Hindlimb muscle (tissue), 1 donor: ENCODE measurements around the gene CLCN3. TPM values are rescaled to one million over a fixed set of nuclear protein-coding genes. Genes with fewer than 3 reads are reported as not detected.
"Not testable (repeated sequence)": the region's sequence is repeated elsewhere in the genome, so short reads cannot be mapped to it uniquely, and the experiment has no call there.

Source experiments
- DNase-seq: peaks from one replicate; pipeline ENCODE4 v3.0.0-alpha.2; 2013
- polyA plus RNA-seq: library from polyadenylated mRNA; unstranded; fragments of 120-200 nt; gene quantifications from one replicate; pipeline ENCODE4 v1.2.1, GENCODE V29; 2013; ENCODE audit not compliant: insufficient read length

The CLCN3 gene
- polyA plus RNA-seq, 1 donor: 25.7 TPM

- DNase-seq: no peak
Observed at GRCh38 chr4:169618286-169618685, 2.1 kb upstream of the CLCN3 start.

DNA sequence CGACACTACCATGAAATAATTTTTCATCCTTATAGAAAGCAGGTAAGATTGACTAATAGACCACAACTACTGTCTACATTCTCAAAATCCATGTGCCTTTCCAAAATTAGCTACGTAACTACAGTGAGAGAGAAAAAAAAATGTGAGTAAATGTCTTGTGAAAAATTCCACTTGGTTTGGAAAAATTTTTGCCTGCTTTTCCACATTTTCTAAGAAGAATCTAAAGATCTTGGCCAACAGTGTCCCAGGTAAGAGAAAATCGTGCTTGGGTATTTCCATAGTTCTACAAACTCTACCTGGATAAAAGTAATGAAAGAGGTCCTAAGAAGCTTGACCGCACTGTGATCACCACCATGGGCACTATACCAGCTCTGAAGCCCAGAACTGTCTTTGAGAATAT is 1.4 kb upstream of the CLCN3 start:
- no peak for DNase-seq

DNA sequence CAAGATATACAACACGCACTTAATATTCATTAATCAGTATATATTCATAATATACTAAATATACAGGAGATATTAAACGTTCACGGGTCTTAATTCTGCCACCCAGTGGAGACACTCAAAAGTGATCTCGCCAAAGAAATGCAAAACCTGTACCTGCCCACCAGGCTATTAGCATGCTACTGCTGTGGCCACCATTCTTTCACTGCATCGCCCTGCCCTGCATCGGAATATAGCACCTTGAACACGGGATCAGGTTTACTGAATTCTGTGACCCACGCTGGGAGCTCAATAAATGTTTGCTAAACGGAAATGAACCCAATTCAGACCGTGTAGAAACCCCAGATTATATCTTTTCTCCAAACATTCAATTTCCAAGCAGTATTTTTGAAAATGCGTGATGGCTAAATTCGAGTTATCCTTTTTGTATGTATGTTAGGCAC is 840 bp upstream of the CLCN3 start:
- peak; percentile 50 for DNase-seq

GRCh38 chr4:169620880-169621248 is 486 bp downstream of the CLCN3 start:
- no peak for DNase-seq

GRCh38 chr4:169621731-169622492 is 1.5 kb downstream of the CLCN3 start:
- no peak for DNase-seq

- no peak for DNase-seq
Observed at GRCh38 chr4:169622566-169622965, 2.2 kb downstream of the CLCN3 start.

- DNase-seq: not testable (repeated sequence)
Observed at GRCh38 chr4:169624012-169624411, 3.6 kb downstream of the CLCN3 start.

- DNase-seq: no peak
Observed at GRCh38 chr4:169625886-169626285, 5.5 kb downstream of the CLCN3 start.

DNA sequence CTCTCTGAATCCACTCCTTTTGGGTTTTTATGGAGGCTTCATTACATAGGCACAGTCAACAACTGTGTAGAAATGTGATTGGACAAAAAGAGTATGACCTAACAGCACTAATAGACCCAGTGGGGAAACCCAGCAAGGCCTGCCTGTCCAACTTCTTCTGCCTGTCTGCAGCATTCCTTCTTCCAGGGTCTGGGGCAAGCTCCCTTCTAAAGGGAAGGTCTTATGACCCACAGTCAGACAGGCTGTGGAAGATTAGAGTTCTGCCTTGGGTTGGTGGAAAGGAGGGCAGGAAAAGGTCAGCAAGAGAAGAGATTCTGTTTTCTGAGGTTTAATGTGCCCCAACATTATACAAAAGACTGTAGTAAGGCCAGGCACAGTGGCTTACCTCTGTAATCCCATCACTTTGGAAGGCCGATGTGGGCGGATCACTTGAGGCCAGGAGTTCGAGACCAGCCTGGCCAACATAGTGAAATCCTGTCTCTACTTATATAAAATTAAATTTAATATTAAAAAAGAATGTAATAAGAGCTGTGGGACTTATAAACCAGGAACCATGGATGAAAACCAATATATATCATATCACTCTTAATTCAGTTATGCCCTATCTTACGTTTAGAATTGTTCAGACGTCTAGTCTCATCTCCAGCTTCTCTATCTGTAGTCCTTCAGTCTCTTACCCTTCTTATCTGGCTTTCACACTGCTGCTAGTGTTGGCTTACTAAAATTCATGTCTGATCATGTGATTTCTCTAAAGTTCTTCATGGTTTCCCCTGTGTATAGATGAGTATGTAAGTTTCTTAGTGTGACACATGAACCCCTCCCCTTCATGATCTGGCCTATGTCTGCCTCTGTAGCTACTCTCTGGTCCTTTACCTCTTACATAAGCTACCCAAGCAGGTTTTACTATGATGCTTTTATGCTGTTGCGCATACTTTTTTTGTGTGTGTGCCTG is 6.2 kb downstream of the CLCN3 start:
- no peak for DNase-seq

DNA sequence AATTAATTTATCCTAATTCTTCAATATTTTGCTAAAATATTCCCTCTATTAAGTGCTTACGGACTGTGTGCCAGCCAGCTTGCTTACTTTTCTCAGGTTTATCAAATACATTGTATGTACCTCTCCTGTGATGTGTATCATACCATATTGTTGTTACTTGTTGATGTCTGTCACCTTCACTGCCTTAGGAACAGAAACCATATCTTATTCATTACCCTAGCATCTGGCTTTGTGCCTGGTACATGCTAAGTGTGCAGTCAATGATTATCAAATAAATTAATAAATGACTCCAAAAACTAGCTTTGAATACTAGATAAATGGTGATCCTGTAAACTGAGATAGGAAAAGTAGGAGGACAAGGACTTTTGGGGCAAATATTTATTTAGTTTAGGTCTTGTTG is 6.9 kb downstream of the CLCN3 start:
- no peak for DNase-seq

DNA sequence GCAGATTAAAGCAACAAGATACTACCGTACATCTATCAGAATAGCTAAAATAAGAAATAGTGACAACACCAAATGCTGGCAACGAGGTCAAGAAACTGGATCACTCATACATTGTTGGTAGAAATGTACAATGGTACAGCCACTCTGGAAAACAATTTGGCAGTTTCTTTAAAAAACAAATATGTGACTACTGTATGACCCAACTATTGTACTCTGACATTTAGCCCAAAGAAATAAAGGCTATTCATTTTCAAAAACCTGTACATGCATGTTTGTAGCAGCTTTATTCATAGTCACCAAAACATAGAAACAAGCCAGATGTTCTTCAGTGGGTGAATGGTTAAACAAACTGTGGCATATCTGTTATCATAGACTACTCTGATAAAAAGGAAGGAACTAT is 8.2 kb downstream of the CLCN3 start:
- DNase-seq: no peak

- DNase-seq: no peak
Observed at GRCh38 chr4:169630069-169630468, 9.7 kb downstream of the CLCN3 start.

GRCh38 chr4:169632896-169633295 is 12.5 kb downstream of the CLCN3 start:
- no peak for DNase-seq

GRCh38 chr4:169634975-169635374 is 14.6 kb downstream of the CLCN3 start:
- no peak for DNase-seq

GRCh38 chr4:169640261-169640870 is 20.0 kb downstream of the CLCN3 start:
- DNase-seq: peak; percentile 44

- DNase-seq: no peak
Observed at GRCh38 chr4:169644802-169645201, 24.4 kb downstream of the CLCN3 start.

- no peak for DNase-seq
Observed at GRCh38 chr4:169645627-169646026, 25.2 kb downstream of the CLCN3 start.

DNA sequence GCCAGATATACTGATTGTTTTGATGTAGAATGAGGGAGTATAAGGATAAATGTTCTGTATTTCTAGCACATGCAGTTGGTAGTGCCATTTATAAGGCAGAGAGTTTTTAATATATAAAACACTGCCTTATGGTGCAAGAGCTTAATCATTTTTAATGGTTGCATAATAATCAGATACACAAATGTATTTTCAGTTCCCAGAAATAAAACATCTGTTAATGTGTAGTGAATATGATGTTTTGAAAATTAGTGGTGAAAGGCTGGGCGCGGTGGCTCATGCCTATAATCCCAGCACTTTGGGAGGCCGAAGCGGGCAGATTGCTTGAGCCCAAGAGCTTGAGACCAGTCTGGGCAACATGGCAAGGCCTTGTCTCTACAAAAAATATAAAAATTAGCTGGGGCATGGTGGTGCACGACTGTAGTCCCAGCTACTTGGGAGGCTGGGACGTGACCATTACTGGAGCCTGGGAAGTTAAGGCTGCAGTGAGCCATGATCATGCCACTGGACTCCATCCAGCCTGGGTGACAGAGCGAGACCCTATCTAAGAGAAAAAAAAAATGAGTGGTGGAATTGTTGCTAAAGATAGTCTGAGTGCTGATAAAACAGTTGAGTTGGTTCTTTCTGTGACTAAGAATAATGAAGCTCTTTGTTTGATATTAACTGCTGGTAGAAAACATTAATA is 29.3 kb downstream of the CLCN3 start:
- DNase-seq: no peak

GRCh38 chr4:169650227-169650936 is 30.0 kb downstream of the CLCN3 start:
- DNase-seq: no peak

GRCh38 chr4:169652535-169652934 is 32.2 kb downstream of the CLCN3 start:
- no peak for DNase-seq

DNA sequence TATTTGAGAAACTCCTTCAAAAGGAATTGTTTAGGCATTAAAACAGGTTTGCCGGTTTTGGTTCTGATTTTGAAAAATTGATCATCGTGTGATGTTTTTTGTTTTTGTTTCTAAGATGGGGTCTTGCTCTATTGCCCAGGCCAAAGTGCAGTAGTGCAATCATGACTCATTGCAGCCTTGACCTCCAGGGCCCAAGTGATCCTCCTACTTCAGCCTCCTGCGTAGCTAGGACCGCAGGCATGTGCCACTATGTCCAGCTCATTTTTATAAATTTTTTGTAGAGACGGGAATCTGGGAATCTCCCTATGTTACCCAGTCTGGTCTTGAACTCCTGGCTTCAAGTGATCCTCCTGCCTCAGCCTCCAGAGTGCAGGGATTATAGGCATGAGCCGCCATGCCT is 35.0 kb downstream of the CLCN3 start:
- DNase-seq: no peak
